ENCODE measurements around the gene PSMB11.

Gene PSMB11

GRCh38 chr14:23085458-23085857, 43.4 kb downstream of the PSMB11 start:
- no peak for DNase-seq (ENCODE audit: low read depth)

GRCh38 chr14:23086565-23086964, 44.6 kb downstream of the PSMB11 start:
- DNase-seq (ENCODE audit: low read depth) = no peak

GRCh38 chr14:23089498-23090253, 47.7 kb downstream of the PSMB11 start:
- DNase-seq (ENCODE audit: low read depth) = no peak

GRCh38 chr14:23090254-23090636, 48.2 kb downstream of the PSMB11 start:
- no peak for DNase-seq (ENCODE audit: low read depth)

GRCh38 chr14:23091294-23092225, 49.5 kb downstream of the PSMB11 start:
- no peak for DNase-seq (ENCODE audit: low read depth)

- DNase-seq (ENCODE audit: low read depth) = no peak
Measured at GRCh38 chr14:23093104-23093503, 51.1 kb downstream of the PSMB11 start.

- no peak for DNase-seq (ENCODE audit: low read depth)
Measured at GRCh38 chr14:23093526-23093925, 51.5 kb downstream of the PSMB11 start.

All from CMK (cell line).